A549 (cell line): ENCODE data around the gene PIBF1. TPM values are rescaled to one million over a fixed set of nuclear protein-coding genes. Genes with fewer than 3 reads are reported as not detected.

Source experiments
- ATAC-seq, 2 experiments: fragments of 200-7000 bp in 1 of 2; fragments of >200 bp in 1 of 2; cut with Nextera tagmentation in 1 of 2; cut with Tn5 transposase in 1 of 2; 3 replicates each; pipeline versions ENCODE4 v1.8.0 to v1.9.1; 2018 to 2020; ENCODE audit warnings: mild to moderate bottlenecking in 1 of 2, moderate library complexity in 1 of 2
- CTCF ChIA-PET: fragments of 300-600 bp; sonication (Branson Sonifier 250); formaldehyde crosslinking; extraction: SDS; loops from one replicate; lab custom pipeline; 2021; ENCODE audit warnings: antibody characterized with exemption, inconsistent platforms; lab: Yijun Ruan, JAX
- POLR2A ChIA-PET: fragments of 350-600 bp; formaldehyde crosslinking; extraction: SDS; loops from one replicate; lab custom pipeline; 2021; ENCODE audit warnings: antibody characterized with exemption, inconsistent platforms; lab: Yijun Ruan, JAX
- DNase-seq, 2 experiments: peaks; one replicate each; pipeline versions ENCODE4 v3.0.0 to v3.0.0-alpha.2; 2011 to 2016; ENCODE audit warnings: low read depth in 1 of 2, low spot score in 1 of 2
- FAIRE-seq: peaks from 2 replicates; lab custom pipeline; 2011; peaks lifted over from hg19 to GRCh38; lab: Jason Lieb, UNC
- H3K27ac ChIP-seq, 2 experiments: fragments of >200 bp; sonication (Bioruptor Twin); formaldehyde crosslinking; 3 replicates each; pipeline ENCODE4 v1.5.1; 2016 to 2017
- H3K4me1 ChIP-seq: fragments of >200 bp; sonication (Bioruptor Twin); formaldehyde crosslinking; 3 replicates; pipeline ENCODE4 v1.6.1; 2016
- H3K4me2 ChIP-seq: fragments of >200 bp; sonication (Bioruptor Twin); formaldehyde crosslinking; 3 replicates; pipeline ENCODE4 v1.6.1; 2016
- H3K4me3 ChIP-seq: fragments of >200 bp; sonication (Bioruptor Twin); formaldehyde crosslinking; 3 replicates; pipeline ENCODE4 v1.5.1; 2016
- H3K9me3 ChIP-seq: fragments of >200 bp; sonication (Bioruptor Twin); formaldehyde crosslinking; 3 replicates; pipeline ENCODE4 v1.6.1; 2016
- CTCF ChIP-seq: fragments of >200 bp; sonication (Bioruptor Twin); formaldehyde crosslinking; IDR thresholded peaks from 3 replicates; pipeline ENCODE4 v1.5.1; 2016
- EHF ChIP-seq: fragments of 250-450 bp; sonication (Bioruptor Pico); IDR thresholded peaks from 2 replicates; pipeline ENCODE4 v1.5.0; 2020; ENCODE audit warnings: mild to moderate bottlenecking
- EHMT2 ChIP-seq: fragments of 200-600 bp; sonication (generic); IDR thresholded peaks from 2 replicates; pipeline ENCODE4 v1.6.1; 2016; ENCODE audit warnings: antibody characterized with exemption, low read depth, mild to moderate bottlenecking, moderate library complexity
- GATA3 ChIP-seq: IDR thresholded peaks from 2 replicates; pipeline ENCODE4 v1.6.1; 2012; ENCODE audit warnings: borderline replicate concordance
- HOXB5 ChIP-seq: fragments of 250-450 bp; sonication (Bioruptor Pico); IDR thresholded peaks from 2 replicates; pipeline ENCODE4 v1.5.0; 2020; ENCODE audit warnings: mild to moderate bottlenecking, moderate library complexity
- KDM5A ChIP-seq: fragments of 200-600 bp; sonication (generic); IDR thresholded peaks from 2 replicates; pipeline ENCODE4 v1.6.1; 2016; ENCODE audit warnings: antibody characterized with exemption, mild to moderate bottlenecking
- NFE2L2 ChIP-seq: fragments of 150-350 bp; conservative IDR thresholded peaks from 2 replicates; pipeline ENCODE4 v1.6.1; 2014; ENCODE audit warnings: low read length
- NR3C1 ChIP-seq: fragments of >200 bp; sonication (Bioruptor Twin); formaldehyde crosslinking; IDR thresholded peaks from 3 replicates; pipeline ENCODE4 v1.6.1; 2017
- POLR2AphosphoS2 ChIP-seq: conservative IDR thresholded peaks from 2 replicates; pipeline ENCODE4 v1.6.1; 2012; ENCODE audit warnings: low read length, improper control_type of control experiment, inconsistent platforms
- RARB ChIP-seq: fragments of 250-450 bp; sonication (Bioruptor Pico); IDR thresholded peaks from 2 replicates; pipeline ENCODE4 v1.8.0; 2021; ENCODE audit warnings: mild to moderate bottlenecking, moderate library complexity
- SREBF2 ChIP-seq: fragments of 450-650 bp; IDR thresholded peaks from 2 replicates; pipeline ENCODE4 v1.6.1; 2014; ENCODE audit warnings: mild to moderate bottlenecking, moderate library complexity
- TFCP2L1 ChIP-seq: fragments of 250-450 bp; sonication (Bioruptor Pico); IDR thresholded peaks from 2 replicates; pipeline ENCODE4 v1.5.0; 2021; ENCODE audit warnings: mild to moderate bottlenecking
- ZNF302 ChIP-seq: fragments of 250-450 bp; sonication (Bioruptor Pico); IDR thresholded peaks from 2 replicates; pipeline ENCODE4 v1.9.0; 2021; ENCODE audit warnings: inconsistent platforms, mild to moderate bottlenecking, moderate library complexity
- ZSCAN20 ChIP-seq: fragments of 250-450 bp; sonication (Bioruptor Pico); IDR thresholded peaks from 2 replicates; pipeline ENCODE4 v1.8.0; 2022; ENCODE audit warnings: mild to moderate bottlenecking, moderate library complexity
- WGBS: methylation state at CpG from one replicate; pipeline ENCODE4 v1.1.6; 2017; ENCODE audit errors: missing lambda C conversion rate; 5-methylcytosine and 5-hydroxymethylcytosine counted together
- polyA plus RNA-seq, 4 experiments: library from polyadenylated mRNA; depleted of rRNA in 3 of 4; stranded (reverse); fragments of >200 nt; fragmentation: RNase III in 1 of 4; extraction: RNeasy Plus Mini Kit Qiagen cat#74134 plus additional on column Dnase treatment in 1 of 4; gene quantifications; 2 replicates in 3 of 4; 3 replicates in 1 of 4; pipeline ENCODE4 v1.2.3, GENCODE V29; 2011 to 2017
- TF ChIP-seq, protein P1 (sequence below): IDR thresholded peaks from 2 replicates; pipeline ENCODE4 v1.6.1; 2012; ENCODE audit warnings: low read depth, borderline replicate concordance
- TF ChIP-seq, protein P2 (sequence below): fragments of >200 bp; sonication (Bioruptor Twin); formaldehyde crosslinking; IDR thresholded peaks from 3 replicates; pipeline ENCODE4 v1.6.1; 2016
- TF ChIP-seq, protein P3 (sequence below): fragments of 200-600 bp; sonication (generic); IDR thresholded peaks from 2 replicates; pipeline ENCODE4 v1.6.1; 2016; ENCODE audit warnings: antibody characterized with exemption, mild to moderate bottlenecking, moderate library complexity
- TF ChIP-seq, protein P4 (sequence below): fragments of 250-450 bp; sonication (Bioruptor Pico); IDR thresholded peaks from 2 replicates; pipeline ENCODE4 v1.5.0; 2020; ENCODE audit warnings: low read depth, mild to moderate bottlenecking, moderate library complexity
- TF ChIP-seq, protein P5 (sequence below): IDR thresholded peaks from 2 replicates; pipeline ENCODE4 v1.6.1; 2012

The PIBF1 gene
- polyA plus RNA-seq, 2 of the 4 experiments (the other 2 are of a cell fraction): 5.0 to 10.6 TPM

DNA sequence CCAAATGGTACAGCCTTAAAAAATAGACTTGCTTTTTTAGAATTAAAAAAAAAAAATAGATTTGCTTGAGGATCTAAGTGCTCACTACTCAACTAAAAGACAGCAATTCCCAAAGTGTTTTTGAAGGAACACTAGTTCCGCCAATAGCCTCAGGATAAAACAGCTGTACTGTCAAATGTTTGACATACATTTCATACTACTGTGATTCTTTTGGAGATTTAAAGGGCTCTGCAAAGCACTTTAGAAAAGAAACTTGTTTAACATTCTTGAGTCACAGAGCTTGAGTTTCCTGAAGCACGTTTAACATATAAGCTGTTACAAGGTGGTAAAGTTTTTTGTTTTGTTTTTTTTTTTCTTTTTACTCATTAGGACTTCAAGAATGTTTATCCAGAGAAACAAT lies 253.7 kb downstream of the PIBF1 start:
- H3K27ac ChIP-seq: peak overlapping the region in 1 of 2 experiments; percentile 53; a peak in 2 of 6 replicates
- POLR2A ChIA-PET: no interaction called here
- no peak for FAIRE-seq

More for the DNA sequence above, 253.7 kb downstream of the PIBF1 start:
- ATAC-seq: no peak
- CTCF ChIA-PET: interaction anchor here (0.6 to 0.7 kb wide), 2 partner anchors 10 to 183 kb away, joined by 3 to 5 read pairs; no protein-coding TSS in a partner anchor
- peaks cover 47% of the 10 kb centered on the region for H3K4me1 ChIP-seq
- no peak overlapping the region for H3K4me2 ChIP-seq
- WGBS: 51% methylated on average over 2 of the region's 2 CpGs
- TF ChIP-seq GATA3 (no peak), ZNF302 (CRISPR knock-in tag) (no peak), POLR2AphosphoS2 (no peak), KDM5A (no peak), ZSCAN20 (CRISPR knock-in tag) (no peak), TFCP2L1 (no peak), NFE2L2 (no peak), RARB (CRISPR knock-in tag) (no peak), NR3C1 (no peak), CTCF (no peak), EHMT2 (no peak), EHF (no peak), SREBF2 (no peak), HOXB5 (CRISPR knock-in tag) (no peak)
- TF ChIP-seq, protein P1, sequence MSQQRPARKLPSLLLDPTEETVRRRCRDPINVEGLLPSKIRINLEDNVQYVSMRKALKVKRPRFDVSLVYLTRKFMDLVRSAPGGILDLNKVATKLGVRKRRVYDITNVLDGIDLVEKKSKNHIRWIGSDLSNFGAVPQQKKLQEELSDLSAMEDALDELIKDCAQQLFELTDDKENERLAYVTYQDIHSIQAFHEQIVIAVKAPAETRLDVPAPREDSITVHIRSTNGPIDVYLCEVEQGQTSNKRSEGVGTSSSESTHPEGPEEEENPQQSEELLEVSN: no peak
- TF ChIP-seq, protein P2, sequence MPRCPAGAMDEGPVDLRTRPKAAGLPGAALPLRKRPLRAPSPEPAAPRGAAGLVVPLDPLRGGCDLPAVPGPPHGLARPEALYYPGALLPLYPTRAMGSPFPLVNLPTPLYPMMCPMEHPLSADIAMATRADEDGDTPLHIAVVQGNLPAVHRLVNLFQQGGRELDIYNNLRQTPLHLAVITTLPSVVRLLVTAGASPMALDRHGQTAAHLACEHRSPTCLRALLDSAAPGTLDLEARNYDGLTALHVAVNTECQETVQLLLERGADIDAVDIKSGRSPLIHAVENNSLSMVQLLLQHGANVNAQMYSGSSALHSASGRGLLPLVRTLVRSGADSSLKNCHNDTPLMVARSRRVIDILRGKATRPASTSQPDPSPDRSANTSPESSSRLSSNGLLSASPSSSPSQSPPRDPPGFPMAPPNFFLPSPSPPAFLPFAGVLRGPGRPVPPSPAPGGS: no peak
- TF ChIP-seq, protein P3, sequence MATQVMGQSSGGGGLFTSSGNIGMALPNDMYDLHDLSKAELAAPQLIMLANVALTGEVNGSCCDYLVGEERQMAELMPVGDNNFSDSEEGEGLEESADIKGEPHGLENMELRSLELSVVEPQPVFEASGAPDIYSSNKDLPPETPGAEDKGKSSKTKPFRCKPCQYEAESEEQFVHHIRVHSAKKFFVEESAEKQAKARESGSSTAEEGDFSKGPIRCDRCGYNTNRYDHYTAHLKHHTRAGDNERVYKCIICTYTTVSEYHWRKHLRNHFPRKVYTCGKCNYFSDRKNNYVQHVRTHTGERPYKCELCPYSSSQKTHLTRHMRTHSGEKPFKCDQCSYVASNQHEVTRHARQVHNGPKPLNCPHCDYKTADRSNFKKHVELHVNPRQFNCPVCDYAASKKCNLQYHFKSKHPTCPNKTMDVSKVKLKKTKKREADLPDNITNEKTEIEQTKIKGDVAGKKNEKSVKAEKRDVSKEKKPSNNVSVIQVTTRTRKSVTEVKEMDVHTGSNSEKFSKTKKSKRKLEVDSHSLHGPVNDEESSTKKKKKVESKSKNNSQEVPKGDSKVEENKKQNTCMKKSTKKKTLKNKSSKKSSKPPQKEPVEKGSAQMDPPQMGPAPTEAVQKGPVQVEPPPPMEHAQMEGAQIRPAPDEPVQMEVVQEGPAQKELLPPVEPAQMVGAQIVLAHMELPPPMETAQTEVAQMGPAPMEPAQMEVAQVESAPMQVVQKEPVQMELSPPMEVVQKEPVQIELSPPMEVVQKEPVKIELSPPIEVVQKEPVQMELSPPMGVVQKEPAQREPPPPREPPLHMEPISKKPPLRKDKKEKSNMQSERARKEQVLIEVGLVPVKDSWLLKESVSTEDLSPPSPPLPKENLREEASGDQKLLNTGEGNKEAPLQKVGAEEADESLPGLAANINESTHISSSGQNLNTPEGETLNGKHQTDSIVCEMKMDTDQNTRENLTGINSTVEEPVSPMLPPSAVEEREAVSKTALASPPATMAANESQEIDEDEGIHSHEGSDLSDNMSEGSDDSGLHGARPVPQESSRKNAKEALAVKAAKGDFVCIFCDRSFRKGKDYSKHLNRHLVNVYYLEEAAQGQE: no peak
- TF ChIP-seq, protein P4, sequence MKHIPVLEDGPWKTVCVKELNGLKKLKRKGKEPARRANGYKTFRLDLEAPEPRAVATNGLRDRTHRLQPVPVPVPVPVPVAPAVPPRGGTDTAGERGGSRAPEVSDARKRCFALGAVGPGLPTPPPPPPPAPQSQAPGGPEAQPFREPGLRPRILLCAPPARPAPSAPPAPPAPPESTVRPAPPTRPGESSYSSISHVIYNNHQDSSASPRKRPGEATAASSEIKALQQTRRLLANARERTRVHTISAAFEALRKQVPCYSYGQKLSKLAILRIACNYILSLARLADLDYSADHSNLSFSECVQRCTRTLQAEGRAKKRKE (CRISPR knock-in tag): no peak
- TF ChIP-seq, protein P5, sequence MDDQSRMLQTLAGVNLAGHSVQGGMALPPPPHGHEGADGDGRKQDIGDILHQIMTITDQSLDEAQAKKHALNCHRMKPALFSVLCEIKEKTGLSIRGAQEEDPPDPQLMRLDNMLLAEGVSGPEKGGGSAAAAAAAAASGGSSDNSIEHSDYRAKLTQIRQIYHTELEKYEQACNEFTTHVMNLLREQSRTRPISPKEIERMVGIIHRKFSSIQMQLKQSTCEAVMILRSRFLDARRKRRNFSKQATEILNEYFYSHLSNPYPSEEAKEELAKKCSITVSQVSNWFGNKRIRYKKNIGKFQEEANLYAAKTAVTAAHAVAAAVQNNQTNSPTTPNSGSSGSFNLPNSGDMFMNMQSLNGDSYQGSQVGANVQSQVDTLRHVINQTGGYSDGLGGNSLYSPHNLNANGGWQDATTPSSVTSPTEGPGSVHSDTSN: no peak
- no peaks in the 10 kb centered on the region for H3K9me3 ChIP-seq
- H3K4me3 ChIP-seq: no peak overlapping the region
- no peak for DNase-seq
